Kidney epithelial cell (primary cell): Measurements from ENCODE around the gene TRAIP. TPM values are rescaled to one million over a fixed set of nuclear protein-coding genes. Genes with fewer than 3 reads are reported as not detected.

ENCODE experiments used
- DNase-seq: peaks from one replicate; pipeline ENCODE4 v3.0.0-alpha.2; 2010; ENCODE audit warnings: low read depth
- H3K27me3 ChIP-seq: 2 replicates; pipeline ENCODE4 v1.6.0; 2011; ENCODE audit warnings: low read length; ENCODE audit not compliant: control insufficient read depth, insufficient read depth
- H3K36me3 ChIP-seq: 2 replicates; pipeline ENCODE4 v1.5.1; 2011; ENCODE audit warnings: low read length; ENCODE audit not compliant: control insufficient read depth, insufficient read depth
- H3K4me3 ChIP-seq: 2 replicates; pipeline ENCODE4 v1.5.1; 2011; ENCODE audit warnings: low read depth, mild to moderate bottlenecking, control low read depth, low read length
- total RNA-seq: library from RNA; depleted of rRNA; stranded (reverse); fragments of >200 nt; gene quantifications from 2 replicates; pipeline ENCODE4 v1.2.3, GENCODE V29; 2015
- TF ChIP-seq, protein P1 (sequence below): IDR thresholded peaks from 2 replicates; pipeline ENCODE4 v1.5.1; 2011; ENCODE audit warnings: mild to moderate bottlenecking, moderate library complexity, low read length, control low read depth, inconsistent platforms; ENCODE audit not compliant: insufficient read depth, poor library complexity, severe bottlenecking

The TRAIP gene
- total RNA-seq, 1 donor from 2014 or later = 5.4 TPM

DNA sequence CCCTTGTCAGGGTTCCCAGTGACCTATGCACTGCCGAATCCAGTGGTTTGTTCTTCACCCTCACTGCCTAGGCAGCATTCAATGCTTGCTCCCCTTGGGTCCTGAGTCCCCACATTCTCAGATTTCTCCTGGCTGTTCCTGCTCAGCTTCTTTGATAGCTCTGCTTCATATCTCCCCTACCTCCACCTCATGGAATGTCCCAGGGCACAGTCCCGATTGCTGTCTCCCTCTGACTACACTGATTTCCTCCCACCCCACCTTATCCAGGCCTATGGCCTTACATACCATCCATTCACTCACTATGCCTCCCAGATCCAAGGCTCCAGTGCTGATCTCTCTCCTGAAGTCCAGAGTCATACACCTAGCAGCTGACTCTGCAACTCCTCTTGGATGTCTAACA, 55.2 kb downstream of the TRAIP start:
- Histone ChIP-seq H3K27me3 (peaks cover 18% of the 10 kb centered on the region), H3K4me3 (no peak overlapping the region), H3K36me3 (no peaks in the 10 kb centered on the region)
- TF ChIP-seq, protein P1, sequence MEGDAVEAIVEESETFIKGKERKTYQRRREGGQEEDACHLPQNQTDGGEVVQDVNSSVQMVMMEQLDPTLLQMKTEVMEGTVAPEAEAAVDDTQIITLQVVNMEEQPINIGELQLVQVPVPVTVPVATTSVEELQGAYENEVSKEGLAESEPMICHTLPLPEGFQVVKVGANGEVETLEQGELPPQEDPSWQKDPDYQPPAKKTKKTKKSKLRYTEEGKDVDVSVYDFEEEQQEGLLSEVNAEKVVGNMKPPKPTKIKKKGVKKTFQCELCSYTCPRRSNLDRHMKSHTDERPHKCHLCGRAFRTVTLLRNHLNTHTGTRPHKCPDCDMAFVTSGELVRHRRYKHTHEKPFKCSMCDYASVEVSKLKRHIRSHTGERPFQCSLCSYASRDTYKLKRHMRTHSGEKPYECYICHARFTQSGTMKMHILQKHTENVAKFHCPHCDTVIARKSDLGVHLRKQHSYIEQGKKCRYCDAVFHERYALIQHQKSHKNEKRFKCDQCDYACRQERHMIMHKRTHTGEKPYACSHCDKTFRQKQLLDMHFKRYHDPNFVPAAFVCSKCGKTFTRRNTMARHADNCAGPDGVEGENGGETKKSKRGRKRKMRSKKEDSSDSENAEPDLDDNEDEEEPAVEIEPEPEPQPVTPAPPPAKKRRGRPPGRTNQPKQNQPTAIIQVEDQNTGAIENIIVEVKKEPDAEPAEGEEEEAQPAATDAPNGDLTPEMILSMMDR = no peak
- DNase-seq = no peak

DNA sequence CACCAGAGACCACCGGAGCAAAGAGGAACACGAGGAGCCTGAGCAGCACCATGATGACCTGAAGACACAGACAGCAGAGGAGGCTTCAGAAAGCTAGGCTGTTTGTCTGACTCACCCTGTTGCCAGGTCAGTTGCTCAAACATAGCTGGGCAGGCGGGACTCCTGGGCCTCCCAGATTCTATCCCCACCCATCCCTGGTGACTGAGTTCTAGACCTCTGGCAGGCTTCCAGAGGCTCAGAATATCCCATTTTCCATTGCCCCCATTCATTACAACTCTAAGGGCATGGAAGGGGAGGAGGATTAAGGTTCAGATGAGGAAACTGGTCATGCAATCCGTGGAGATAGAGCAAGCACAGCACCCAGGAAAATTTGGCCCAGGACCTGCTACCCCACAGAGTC, 56.6 kb downstream of the TRAIP start, which contains the start of gene CDHR4:
Gene CDHR4, minus strand, starts transcription at position 113 of the 400 bp plus-strand sequence. Its CDS starts 61 bp downstream, at position 52.
- Histone ChIP-seq H3K27me3 (peaks cover 16% of the 10 kb centered on the region), H3K4me3 (no peak within 1 kb of the TSS), H3K36me3 (no peaks in the 10 kb centered on the region)
- TF ChIP-seq, protein P1 = no peak
- DNase-seq = no peak

DNA sequence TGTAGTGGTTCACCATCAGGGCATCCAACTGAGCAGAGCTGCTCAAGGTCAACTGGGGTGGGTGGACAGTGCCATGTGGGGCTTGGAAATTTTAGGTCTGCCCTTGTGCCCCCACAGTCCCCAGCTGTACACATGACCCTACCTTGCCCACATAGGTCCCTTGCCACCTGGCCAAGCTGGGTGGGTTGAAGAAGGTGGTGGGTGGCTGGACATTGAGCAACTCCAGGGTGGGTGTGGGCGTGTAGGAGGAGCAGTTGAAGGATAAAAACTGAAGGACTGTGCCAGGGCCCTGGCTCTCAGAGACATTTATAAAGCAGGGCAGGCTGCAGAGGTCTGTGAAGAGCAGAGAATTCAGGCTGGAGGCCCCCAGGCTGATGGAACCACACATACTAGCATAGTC, 57.3 kb downstream of the TRAIP start:
- Histone ChIP-seq H3K27me3 (peaks cover 9% of the 10 kb centered on the region), H3K4me3 (no peak overlapping the region), H3K36me3 (no peaks in the 10 kb centered on the region)
- TF ChIP-seq, protein P1 = no peak
- no peak for DNase-seq

DNA sequence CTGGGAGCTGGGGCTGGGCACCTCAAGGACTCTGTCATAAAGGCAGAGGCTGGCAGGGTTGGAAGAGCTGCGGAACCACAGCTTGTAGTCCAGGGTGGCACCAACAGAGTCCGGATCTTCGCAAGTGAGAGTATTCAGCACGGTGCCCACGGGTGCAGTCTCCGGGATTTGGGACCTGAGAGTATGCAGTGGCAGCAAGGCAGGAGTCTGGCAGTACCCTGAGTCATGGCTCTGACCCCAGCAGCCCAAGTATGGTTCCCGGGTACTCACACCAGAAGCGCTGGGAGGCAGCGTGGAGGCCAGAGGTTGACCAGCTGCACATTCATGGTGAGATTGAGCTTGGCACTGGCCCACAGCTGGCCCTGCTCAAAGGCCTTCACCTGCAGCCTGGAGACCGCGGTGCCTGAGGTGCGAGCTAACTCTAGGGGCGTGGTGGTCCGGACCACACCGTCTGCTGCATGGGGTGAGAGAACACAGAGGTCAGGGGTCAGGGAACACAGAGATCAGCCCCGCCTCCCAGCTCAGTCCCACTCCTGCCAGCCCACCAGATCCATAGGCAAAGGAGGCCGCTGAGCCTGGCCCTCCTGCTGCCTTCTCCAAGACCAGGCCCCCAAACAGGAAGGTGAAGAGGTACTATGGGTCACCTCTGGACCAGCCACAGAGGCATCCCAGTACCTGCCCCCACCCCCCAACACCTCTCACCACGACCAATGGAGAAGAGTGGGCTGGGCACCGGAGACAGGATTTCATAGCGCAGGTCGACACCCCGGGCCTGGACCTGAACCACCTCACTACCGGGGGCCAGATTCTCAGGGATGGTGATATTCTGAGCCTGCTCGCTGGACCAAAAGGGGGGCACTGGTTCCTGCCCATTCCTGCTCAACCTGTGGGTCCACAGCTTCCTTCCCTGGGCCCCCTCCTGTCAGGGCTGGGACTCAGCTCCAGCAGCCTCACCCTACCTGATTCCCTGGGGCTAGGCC, 61.1 kb downstream of the TRAIP start:
- no peak for DNase-seq
- Histone ChIP-seq H3K27me3 (no peaks in the 10 kb centered on the region), H3K36me3 (no peaks in the 10 kb centered on the region), H3K4me3 (no peak overlapping the region)
- TF ChIP-seq, protein P1 = no peak

DNA sequence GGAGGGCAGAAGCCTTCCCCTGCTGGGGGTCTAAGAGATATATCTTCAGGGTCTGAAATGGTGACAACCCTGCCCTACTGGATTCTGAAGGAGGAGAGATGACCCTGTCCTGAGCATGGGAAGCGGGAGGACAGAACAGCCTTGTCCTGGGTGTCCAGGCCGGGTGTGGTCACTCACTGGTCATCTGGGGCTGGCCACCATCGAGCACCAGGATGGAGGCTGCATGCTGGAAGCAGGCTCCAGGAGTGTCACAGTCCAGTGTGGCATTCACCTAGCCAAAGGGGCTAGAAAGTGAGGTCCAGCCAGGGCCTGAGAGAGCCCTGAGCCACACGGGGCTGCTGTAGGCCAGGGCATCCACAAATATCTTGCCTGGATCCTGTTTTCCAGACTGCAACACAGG, 61.9 kb downstream of the TRAIP start:
- TF ChIP-seq, protein P1 = no peak
- Histone ChIP-seq H3K4me3 (no peak overlapping the region), H3K36me3 (no peaks in the 10 kb centered on the region), H3K27me3 (no peaks in the 10 kb centered on the region)
- no peak for DNase-seq
